HEK293T (cell line): ENCODE measurements around the gene DTYMK.

Source experiments
- ARNT ChIP-seq: fragments of 450-650 bp; IDR thresholded peaks from 2 replicates; pipeline ENCODE4 v1.6.1; 2017; ENCODE audit warnings: mild to moderate bottlenecking
- CTBP1 ChIP-seq: fragments of 450-650 bp; IDR thresholded peaks from 2 replicates; pipeline ENCODE4 v1.6.1; 2016; ENCODE audit warnings: borderline replicate concordance
- FOXA1 ChIP-seq: fragments of 450-650 bp; IDR thresholded peaks from 2 replicates; pipeline ENCODE4 v1.6.1; 2016; ENCODE audit warnings: mild to moderate bottlenecking
- FOXM1 ChIP-seq: fragments of 450-650 bp; IDR thresholded peaks from 2 replicates; pipeline ENCODE4 v1.6.1; 2017; ENCODE audit warnings: mild to moderate bottlenecking, borderline replicate concordance
- SP1 ChIP-seq: fragments of 450-650 bp; IDR thresholded peaks from 2 replicates; pipeline ENCODE4 v1.6.1; 2017

GRCh38 chr2:241720099-241720498 is 33.5 kb upstream of the DTYMK start:
- TF ChIP-seq FOXM1 (no peak), SP1 (no peak), FOXA1 (no peak), CTBP1 (no peak), ARNT (no peak)
